Posterior vena cava (tissue), 2 donors: ENCODE measurements around the gene CYP2C19. TPM values are rescaled to one million over a fixed set of nuclear protein-coding genes. Genes with fewer than 3 reads are reported as not detected.
"Not testable (repeated sequence)": the region's sequence is repeated elsewhere in the genome, so short reads cannot be mapped to it uniquely, and the experiment has no call there.

ENCODE experiments used
- DNase-seq: peaks from one replicate; pipeline ENCODE4 v3.0.0-alpha.2; 2020; ENCODE audit warnings: low spot score
- intact Hi-C, 2 donors: fragments of 100-400 bp; cut with DNase I; formaldehyde crosslinking; loops; one replicate each; pipeline versions ENCODE4 v1.14.1 to v1.14.2; 2022 to 2023
- long read RNA-seq, 2 donors: library from polyadenylated mRNA; unstranded; transcript quantifications; one replicate each; pipeline ENCODE4 v2.0.0, GENCODE V29; 2020 to 2021
- total RNA-seq, 2 donors: library from RNA; stranded (reverse); fragmentation: NEBNext Ultra II Directional; extraction: Animal tissue kit (Norgen Biotek cat#: 25700); gene quantifications; one replicate each; pipeline ENCODE4 v1.2.1, GENCODE V29; 2021
- donor health status: DM: yes; HTN: yes; CAD: no.
- donor health status: DM: yes; HTN: yes; CAD: no.

CYP2C19 gene
- total RNA-seq, result under 1 TPM in 1 of 2 donors, not detected in 1; 0.10 TPM
- long read RNA-seq, donor 1, result 0 reads
- long read RNA-seq, donor 2, result 0 reads

- intact Hi-C loops, result no loop called here
- no peak for DNase-seq
These were observed at the start of gene CYP2C19 for GRCh38 chr10:94762393-94762792. Gene CYP2C19 (plus strand): TSS chr10:94762681. CDS start chr10:94762706, 25 bp downstream.

GRCh38 chr10:94725871-94726270, 36.6 kb upstream of the CYP2C19 start:
- no peak for DNase-seq
- intact Hi-C loops, result no loop called here

GRCh38 chr10:94735197-94735596, 27.3 kb upstream of the CYP2C19 start:
- intact Hi-C loops, result no loop called here
- DNase-seq, result no peak

DNA sequence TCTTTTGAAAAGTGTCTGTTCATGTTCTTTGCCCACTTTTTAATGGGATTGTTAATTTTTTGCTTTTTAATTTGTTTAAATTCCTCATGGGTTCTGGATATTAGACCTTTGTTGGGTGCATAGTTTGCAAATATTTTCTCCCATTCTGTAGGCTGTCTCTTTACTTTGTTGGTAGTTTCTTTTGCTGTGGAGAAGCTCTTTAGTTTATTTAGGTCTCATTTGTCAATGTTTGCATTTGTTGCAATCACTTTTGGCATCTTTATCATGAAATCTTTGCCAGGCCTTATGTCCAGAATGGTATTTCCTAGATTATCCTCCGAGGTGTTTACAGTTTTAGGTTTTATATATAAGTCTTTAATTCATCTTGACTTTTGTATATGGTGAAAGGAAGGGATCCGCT, 23.9 kb upstream of the CYP2C19 start:
- intact Hi-C loops, result no loop called here
- DNase-seq, result no peak

DNA sequence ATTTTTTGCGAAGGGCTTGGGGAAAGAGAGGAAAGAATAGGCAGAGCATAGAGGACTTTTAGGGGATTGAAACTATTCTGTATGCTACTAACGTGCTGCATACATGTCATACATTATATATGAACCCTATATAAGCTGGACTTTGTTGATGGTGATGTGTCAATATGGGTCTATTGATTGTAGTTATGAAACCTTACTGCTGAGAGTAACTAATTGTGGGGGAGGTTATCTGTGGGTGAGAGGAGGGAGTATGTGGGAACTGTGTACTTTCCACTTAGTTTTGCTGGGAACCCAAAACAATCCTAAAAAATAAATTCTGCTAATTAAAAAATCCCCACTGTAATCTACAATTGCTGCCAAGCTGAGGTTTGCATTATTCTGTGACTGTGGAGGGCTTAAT, 15.3 kb upstream of the CYP2C19 start:
- DNase-seq, result no peak
- intact Hi-C loops, result no loop called here

GRCh38 chr10:94747838-94748237, 14.6 kb upstream of the CYP2C19 start:
- intact Hi-C loops, result no loop called here
- DNase-seq, result no peak

GRCh38 chr10:94757916-94758315, 4.6 kb upstream of the CYP2C19 start:
- intact Hi-C loops, result no loop called here
- no peak for DNase-seq

DNA sequence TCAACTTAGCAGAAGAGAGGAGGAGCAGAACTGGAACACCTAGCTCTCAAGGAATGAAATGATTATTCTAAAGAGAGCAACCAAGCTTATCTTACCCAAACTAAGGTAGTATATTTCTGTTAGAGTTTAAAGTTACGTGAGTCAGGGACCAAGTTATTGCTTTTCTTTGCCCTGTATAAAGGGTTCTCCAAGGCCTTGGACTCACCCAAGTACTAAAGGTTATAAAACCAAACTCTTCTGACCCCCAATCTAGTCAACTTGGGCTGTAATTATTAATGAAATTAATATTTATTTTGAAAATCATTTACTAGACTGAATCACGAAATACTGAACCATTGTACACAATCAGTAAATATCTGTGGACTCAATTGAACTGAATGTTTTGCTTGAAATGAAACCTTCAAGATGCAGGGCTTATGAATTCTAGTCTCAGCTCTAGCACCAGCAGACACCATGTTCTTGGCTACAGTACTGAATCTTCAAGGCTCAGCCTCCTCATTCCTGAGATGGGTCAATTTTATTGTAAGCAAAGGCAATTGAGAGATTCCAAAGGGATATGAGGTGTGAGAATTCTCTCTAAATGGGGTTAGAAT, 1.8 kb upstream of the CYP2C19 start:
- no peak for DNase-seq

GRCh38 chr10:94775425-94775824, 12.9 kb downstream of the CYP2C19 start:
- intact Hi-C loops, DNase-seq: not testable (repeated sequence)

More for the DNA sequence above, 1.8 kb upstream of the CYP2C19 start:
- intact Hi-C loops, result no loop called here

DNA sequence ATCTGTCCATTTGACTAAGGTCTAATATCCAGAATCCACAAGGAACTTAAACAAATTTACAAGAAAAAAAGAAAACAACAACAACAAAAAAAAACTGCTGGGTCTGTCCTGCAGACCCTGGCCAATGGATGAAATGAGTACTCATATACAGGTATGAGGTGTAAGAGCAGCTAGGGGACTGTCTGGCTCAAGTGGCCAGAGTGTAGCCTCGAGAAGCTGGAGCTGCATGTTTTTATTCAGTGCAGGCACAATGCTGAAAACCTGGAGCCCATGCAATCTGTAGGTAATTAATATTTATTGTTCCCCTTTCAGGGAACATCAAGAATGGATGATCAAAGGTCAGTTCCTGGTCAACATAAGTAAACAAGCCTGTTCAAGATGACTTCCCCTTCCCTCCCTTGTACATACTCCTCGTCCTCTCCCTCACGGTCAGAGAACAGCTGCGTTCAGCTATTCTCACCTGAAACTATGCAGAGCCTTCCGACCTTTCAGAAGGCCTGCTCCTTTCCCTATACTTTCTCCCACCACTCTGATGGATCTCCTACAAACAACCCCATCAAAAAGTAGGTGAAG, 15.5 kb downstream of the CYP2C19 start:
- intact Hi-C loops, result no loop called here
- no peak for DNase-seq

DNA sequence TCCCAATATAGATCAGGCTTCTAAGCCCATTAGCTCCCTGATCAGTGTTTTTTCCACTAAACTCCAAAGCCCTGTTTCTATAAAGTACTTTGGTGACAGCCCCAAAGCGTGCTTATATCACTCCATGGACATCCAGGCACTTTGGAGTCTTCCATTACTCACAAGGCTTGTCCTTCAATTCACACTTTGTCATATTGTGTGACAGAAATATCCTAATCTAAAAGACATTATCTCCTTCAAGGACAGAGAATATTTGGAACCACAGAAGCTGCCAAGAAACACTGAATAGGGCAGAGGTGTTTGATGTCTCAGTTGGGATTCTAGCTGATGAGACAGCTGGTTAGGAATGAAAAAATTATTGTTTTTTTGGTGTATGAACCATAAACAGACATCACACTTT, 18.4 kb downstream of the CYP2C19 start:
- intact Hi-C loops, result no loop called here
- DNase-seq, result no peak

GRCh38 chr10:94784256-94784655, 21.8 kb downstream of the CYP2C19 start:
- intact Hi-C loops, result no loop called here
- no peak for DNase-seq

DNA sequence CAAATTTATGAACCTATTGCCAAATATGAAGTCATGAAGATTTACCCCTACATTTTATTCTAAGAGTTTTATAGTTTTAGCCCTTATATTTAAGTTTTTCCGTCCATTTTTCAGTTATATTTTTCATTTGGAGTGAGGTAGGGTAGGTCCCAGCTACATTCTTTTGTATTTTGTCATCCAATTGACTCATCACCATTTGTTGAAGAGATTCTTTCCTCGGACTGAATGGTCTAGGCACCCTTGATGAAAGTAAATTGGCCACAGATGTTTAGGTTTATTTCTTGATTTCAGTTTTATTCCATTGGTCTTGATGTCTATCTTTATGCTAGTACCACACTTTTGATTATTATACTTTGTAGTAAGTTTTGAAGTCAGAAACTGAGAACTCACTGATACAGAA, 22.7 kb downstream of the CYP2C19 start:
- no peak for DNase-seq
- intact Hi-C loops, result no loop called here

DNA sequence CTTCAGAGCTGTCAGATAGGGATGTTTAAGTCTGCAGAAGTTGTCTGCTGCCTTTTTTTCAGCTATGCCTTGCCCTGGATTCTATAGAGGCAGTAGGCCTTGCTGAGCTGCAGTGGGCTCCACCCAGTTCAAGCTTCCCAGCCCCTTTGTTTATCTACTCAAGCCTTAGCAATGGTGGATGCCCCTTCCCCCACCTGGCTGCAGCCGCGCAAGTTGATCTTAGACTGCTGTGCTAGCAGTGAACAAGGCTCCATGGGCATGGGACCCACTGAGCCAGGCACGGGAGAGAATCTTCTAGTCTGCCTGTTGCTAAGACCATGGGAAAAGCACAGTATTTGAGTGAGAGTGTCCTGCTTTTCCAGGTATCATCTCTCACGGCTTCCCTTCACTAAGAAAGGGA, 38.1 kb downstream of the CYP2C19 start:
- intact Hi-C loops, DNase-seq: not testable (repeated sequence)

- no peak for DNase-seq
- intact Hi-C loops, result no loop called here
These were observed 40.8 kb downstream of the CYP2C19 start for GRCh38 chr10:94803307-94803706.

GRCh38 chr10:94830025-94830424, 67.5 kb downstream of the CYP2C19 start:
- intact Hi-C loops, DNase-seq: not testable (repeated sequence)

DNA sequence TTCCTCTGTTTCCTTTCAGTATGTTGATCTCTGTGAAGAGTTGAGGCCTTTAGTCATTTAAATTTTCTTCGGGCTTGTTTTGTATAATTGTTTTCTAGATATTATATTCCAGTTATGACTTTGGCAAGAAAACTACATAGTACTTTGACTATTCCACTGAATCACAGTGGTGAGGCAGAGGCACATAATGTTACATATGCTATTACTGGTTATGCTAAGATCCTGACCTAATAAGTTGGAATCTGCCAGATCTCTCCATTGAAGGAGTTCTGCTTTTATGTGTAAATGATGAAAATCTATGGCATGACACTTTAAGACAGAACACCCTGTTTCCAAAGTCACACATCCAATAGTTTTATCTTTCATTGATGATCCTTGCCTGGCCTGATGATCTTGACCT, 83.7 kb downstream of the CYP2C19 start:
- intact Hi-C loops, result no loop called here
- no peak for DNase-seq

DNA sequence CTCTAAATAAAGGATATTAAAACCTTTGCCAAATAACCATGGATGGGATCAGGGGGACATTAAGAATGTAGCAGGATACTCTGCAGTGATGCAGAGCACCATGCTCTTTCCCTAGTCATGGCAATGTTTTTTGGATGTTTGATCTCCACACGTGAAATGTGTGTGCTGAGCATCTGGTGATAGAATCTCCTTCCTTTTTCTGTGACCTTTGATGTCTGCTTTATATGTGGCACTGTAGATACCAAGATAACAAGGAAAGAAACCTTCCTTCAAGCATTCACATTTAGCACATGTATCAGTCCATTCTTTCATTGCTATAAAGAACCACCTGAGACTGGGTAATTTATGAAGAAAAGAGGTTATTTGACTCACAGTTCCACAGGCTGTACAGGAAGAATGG, 88.3 kb downstream of the CYP2C19 start:
- DNase-seq, result no peak
- intact Hi-C loops, result no loop called here

- intact Hi-C loops, result no loop called here
- no peak for DNase-seq
These were observed 88.8 kb downstream of the CYP2C19 start for GRCh38 chr10:94851263-94851662.

- no peak for DNase-seq
- intact Hi-C loops, result no loop called here
These were observed 90.0 kb downstream of the CYP2C19 start for GRCh38 chr10:94852438-94852837.

DNA sequence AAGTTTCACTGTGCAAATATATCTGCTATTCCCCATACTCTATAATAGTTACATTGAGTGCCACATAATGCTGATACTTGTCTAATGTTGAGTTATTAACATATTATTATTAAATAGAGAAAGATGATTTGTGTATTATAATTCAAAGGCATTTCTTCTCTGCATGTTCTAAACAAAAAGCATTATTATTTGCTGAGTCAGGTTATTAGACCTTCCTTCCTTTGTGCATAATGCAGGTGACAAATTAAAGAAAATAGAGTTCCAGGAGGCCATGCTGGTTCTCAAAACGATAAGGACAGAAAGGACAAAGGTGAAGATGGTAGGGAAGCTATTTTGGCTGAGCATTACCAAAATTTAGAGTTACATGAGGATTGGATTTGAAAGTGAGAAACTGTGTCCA, 90.6 kb downstream of the CYP2C19 start:
- intact Hi-C loops, result no loop called here
- DNase-seq, result no peak
